ENCODE results near the gene INPP4B.
A peak's percentile ranks its signal among the peaks of the same experiment; 100 is the strongest.

Gene INPP4B

GRCh38 chr4:142350871-142351270 is 495.2 kb downstream of the INPP4B start:
- Histone ChIP-seq H3K14ac (ENCODE audit: low read length) (no peak overlapping the region), H3K23ac (ENCODE audit: low read length) (peak overlapping the region; percentile 33), H3K36me3 (ENCODE audit: control insufficient read depth in 1 of 2, insufficient read depth in 2 of 2, low read length in 2 of 2) (no peaks in the 10 kb centered on the region), H3K9ac (ENCODE audit: low read length) (peak overlapping the region; percentile 5), H3K4me1 (ENCODE audit: control insufficient read depth in 1 of 2, insufficient read depth in 2 of 2, low read length in 2 of 2) (no peaks in the 10 kb centered on the region), H3K79me2 (ENCODE audit: control insufficient read depth, insufficient read depth, low read length, poor library complexity) (no peaks in the 10 kb centered on the region), H2BK5ac (ENCODE audit: low read depth, low read length, poor library complexity) (no peak overlapping the region), H4K8ac (ENCODE audit: low read depth, low read length) (no peak overlapping the region), H3K18ac (ENCODE audit: low read length) (no peak overlapping the region), H3K9me3 (ENCODE audit: insufficient read depth, low read depth, low read length) (no peaks in the 10 kb centered on the region), H3K4ac (ENCODE audit: low read depth, low read length) (no peak overlapping the region), H3K4me2 (ENCODE audit: low read length) (no peak overlapping the region), H2BK12ac (ENCODE audit: low read length) (no peak overlapping the region), H2AFZ (ENCODE audit: insufficient read depth, low read length, poor library complexity) (no peak overlapping the region), H4K91ac (ENCODE audit: low read depth, low read length) (no peak overlapping the region), H2BK120ac (ENCODE audit: insufficient read depth, low read length, poor library complexity) (no peak overlapping the region), H3K27ac (ENCODE audit: low read depth, low read length) (no peak overlapping the region), H3K4me3 (ENCODE audit: low read depth, low read length) (no peak overlapping the region), H3K79me1 (ENCODE audit: low read length) (peaks cover 2% of the 10 kb centered on the region), H2AK5ac (ENCODE audit: low read length) (no peak overlapping the region), H3K27me3 (ENCODE audit: insufficient read depth, low read length) (no peaks in the 10 kb centered on the region), H4K12ac (ENCODE audit: low read depth, low read length) (no peak overlapping the region)
- no peak for DNase-seq

DNA sequence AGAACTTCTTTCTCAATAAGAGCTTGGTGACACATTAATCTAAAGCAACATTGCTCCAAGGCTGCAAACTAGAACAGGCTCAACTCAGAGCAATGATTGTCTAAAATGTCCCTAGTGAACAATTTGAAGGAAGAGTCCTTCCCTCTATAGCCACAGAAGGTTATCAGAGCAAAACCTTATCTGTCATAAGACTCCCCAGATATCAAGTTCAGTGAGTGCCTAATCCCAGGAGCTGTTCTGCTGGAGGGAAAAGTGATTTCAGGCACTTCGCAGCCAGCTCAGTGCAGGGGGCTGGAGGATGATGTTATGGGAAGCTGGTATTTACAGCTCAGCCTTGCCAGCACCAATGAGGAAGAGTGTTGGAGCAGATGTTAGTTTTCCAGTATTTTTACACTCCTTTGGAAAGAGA is 497.5 kb downstream of the INPP4B start:
- no peak overlapping the region for H3K18ac ChIP-seq (ENCODE audit: low read length)
- no peak overlapping the region for H2BK12ac ChIP-seq (ENCODE audit: low read length)
- no peak overlapping the region for H2AK5ac ChIP-seq (ENCODE audit: low read length)
- no peak overlapping the region for H3K9ac ChIP-seq (ENCODE audit: low read length)
- no peaks in the 10 kb centered on the region for H3K4me1 ChIP-seq (ENCODE audit: control insufficient read depth in 1 of 2, insufficient read depth in 2 of 2, low read length in 2 of 2)
- H3K4ac ChIP-seq (ENCODE audit: low read depth, low read length): no peak overlapping the region
- no peaks in the 10 kb centered on the region for H3K9me3 ChIP-seq (ENCODE audit: insufficient read depth, low read depth, low read length)
- no peak overlapping the region for H2BK5ac ChIP-seq (ENCODE audit: low read depth, low read length, poor library complexity)
- H3K4me3 ChIP-seq (ENCODE audit: low read depth, low read length): no peak overlapping the region
- H3K79me2 ChIP-seq (ENCODE audit: control insufficient read depth, insufficient read depth, low read length, poor library complexity): no peaks in the 10 kb centered on the region
- no peaks in the 10 kb centered on the region for H3K27me3 ChIP-seq (ENCODE audit: insufficient read depth, low read length)
- no CpG with 5 or more reads among the region's 1 CpG for WGBS (ENCODE audit: extremely low coverage, insufficient coverage, insufficient read length)
- no peak for DNase-seq
- H4K12ac ChIP-seq (ENCODE audit: low read depth, low read length): no peak overlapping the region
- no peak overlapping the region for H3K23ac ChIP-seq (ENCODE audit: low read length)
- H2AFZ ChIP-seq (ENCODE audit: insufficient read depth, low read length, poor library complexity): no peak overlapping the region
- H4K91ac ChIP-seq (ENCODE audit: low read depth, low read length): no peak overlapping the region
- H3K79me1 ChIP-seq (ENCODE audit: low read length): no peaks in the 10 kb centered on the region
- no peak overlapping the region for H4K8ac ChIP-seq (ENCODE audit: low read depth, low read length)
- no peak overlapping the region for H3K4me2 ChIP-seq (ENCODE audit: low read length)
- H3K27ac ChIP-seq (ENCODE audit: low read depth, low read length): no peak overlapping the region
- no peaks in the 10 kb centered on the region for H3K36me3 ChIP-seq (ENCODE audit: control insufficient read depth in 1 of 2, insufficient read depth in 2 of 2, low read length in 2 of 2)
- no peak overlapping the region for H3K14ac ChIP-seq (ENCODE audit: low read length)
- H2BK120ac ChIP-seq (ENCODE audit: insufficient read depth, low read length, poor library complexity): no peak overlapping the region

GRCh38 chr4:142347241-142347640 is 498.9 kb downstream of the INPP4B start:
- no peaks in the 10 kb centered on the region for H3K79me1 ChIP-seq (ENCODE audit: low read length)
- no peak overlapping the region for H3K4me3 ChIP-seq (ENCODE audit: low read depth, low read length)
- H3K4me1 ChIP-seq (ENCODE audit: control insufficient read depth in 1 of 2, insufficient read depth in 2 of 2, low read length in 2 of 2): no peaks in the 10 kb centered on the region
- H4K8ac ChIP-seq (ENCODE audit: low read depth, low read length): no peak overlapping the region
- H3K4ac ChIP-seq (ENCODE audit: low read depth, low read length): no peak overlapping the region
- H3K4me2 ChIP-seq (ENCODE audit: low read length): no peak overlapping the region
- H4K12ac ChIP-seq (ENCODE audit: low read depth, low read length): no peak overlapping the region
- no peak overlapping the region for H2BK120ac ChIP-seq (ENCODE audit: insufficient read depth, low read length, poor library complexity)
- no peaks in the 10 kb centered on the region for H3K36me3 ChIP-seq (ENCODE audit: control insufficient read depth in 1 of 2, insufficient read depth in 2 of 2, low read length in 2 of 2)
- no peaks in the 10 kb centered on the region for H3K79me2 ChIP-seq (ENCODE audit: control insufficient read depth, insufficient read depth, low read length, poor library complexity)
- H3K9ac ChIP-seq (ENCODE audit: low read length): no peak overlapping the region
- no peak overlapping the region for H3K27ac ChIP-seq (ENCODE audit: low read depth, low read length)
- no peak overlapping the region for H3K23ac ChIP-seq (ENCODE audit: low read length)
- no peak overlapping the region for H2AFZ ChIP-seq (ENCODE audit: insufficient read depth, low read length, poor library complexity)
- no peak overlapping the region for H4K91ac ChIP-seq (ENCODE audit: low read depth, low read length)
- no peak overlapping the region for H3K14ac ChIP-seq (ENCODE audit: low read length)
- H2BK12ac ChIP-seq (ENCODE audit: low read length): no peak overlapping the region
- DNase-seq: peak; percentile 54 to 79
- no peak overlapping the region for H2AK5ac ChIP-seq (ENCODE audit: low read length)
- no peaks in the 10 kb centered on the region for H3K9me3 ChIP-seq (ENCODE audit: insufficient read depth, low read depth, low read length)
- no peaks in the 10 kb centered on the region for H3K27me3 ChIP-seq (ENCODE audit: insufficient read depth, low read length)
- no peak overlapping the region for H2BK5ac ChIP-seq (ENCODE audit: low read depth, low read length, poor library complexity)
- no peak overlapping the region for H3K18ac ChIP-seq (ENCODE audit: low read length)

DNA sequence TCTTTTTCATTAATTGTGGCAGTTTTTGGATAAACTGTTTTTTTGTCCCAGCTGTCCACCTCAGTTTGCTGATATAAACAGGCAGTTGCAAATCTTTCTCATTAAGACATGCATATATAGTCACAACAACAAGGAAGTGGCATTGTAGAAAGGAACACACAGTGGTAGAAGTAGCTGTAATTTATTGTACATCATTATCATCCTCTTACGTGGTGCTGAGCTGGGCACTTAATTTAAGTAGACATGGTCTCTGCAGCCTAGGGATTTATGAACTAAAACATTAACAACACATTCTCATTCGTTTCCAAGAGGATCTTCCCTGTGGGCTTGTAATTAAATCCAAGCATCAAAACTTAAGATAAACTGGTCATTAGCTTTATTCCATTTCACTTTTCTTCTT is 500.2 kb downstream of the INPP4B start:
- Histone ChIP-seq H3K4me1 (ENCODE audit: control insufficient read depth in 1 of 2, insufficient read depth in 2 of 2, low read length in 2 of 2) (no peaks in the 10 kb centered on the region), H3K27me3 (ENCODE audit: insufficient read depth, low read length) (no peaks in the 10 kb centered on the region), H3K9me3 (ENCODE audit: insufficient read depth, low read depth, low read length) (no peaks in the 10 kb centered on the region), H4K91ac (ENCODE audit: low read depth, low read length) (no peak overlapping the region), H2AFZ (ENCODE audit: insufficient read depth, low read length, poor library complexity) (no peak overlapping the region), H3K18ac (ENCODE audit: low read length) (no peak overlapping the region), H3K14ac (ENCODE audit: low read length) (no peak overlapping the region), H3K36me3 (ENCODE audit: control insufficient read depth in 1 of 2, insufficient read depth in 2 of 2, low read length in 2 of 2) (no peaks in the 10 kb centered on the region), H3K27ac (ENCODE audit: low read depth, low read length) (no peak overlapping the region), H3K79me2 (ENCODE audit: control insufficient read depth, insufficient read depth, low read length, poor library complexity) (no peaks in the 10 kb centered on the region), H3K79me1 (ENCODE audit: low read length) (no peaks in the 10 kb centered on the region), H3K23ac (ENCODE audit: low read length) (no peak overlapping the region), H4K12ac (ENCODE audit: low read depth, low read length) (no peak overlapping the region), H3K9ac (ENCODE audit: low read length) (no peak overlapping the region), H2BK5ac (ENCODE audit: low read depth, low read length, poor library complexity) (no peak overlapping the region), H3K4me2 (ENCODE audit: low read length) (no peak overlapping the region), H2AK5ac (ENCODE audit: low read length) (no peak overlapping the region), H3K4ac (ENCODE audit: low read depth, low read length) (no peak overlapping the region), H3K4me3 (ENCODE audit: low read depth, low read length) (no peak overlapping the region), H2BK120ac (ENCODE audit: insufficient read depth, low read length, poor library complexity) (no peak overlapping the region), H2BK12ac (ENCODE audit: low read length) (no peak overlapping the region), H4K8ac (ENCODE audit: low read depth, low read length) (no peak overlapping the region)
- WGBS (ENCODE audit: extremely low coverage, insufficient coverage, insufficient read length): no CpG with 5 or more reads among the region's 2 CpGs
- no peak for DNase-seq

GRCh38 chr4:142341268-142341667 is 504.8 kb downstream of the INPP4B start:
- no peak overlapping the region for H3K23ac ChIP-seq (ENCODE audit: low read length)
- H3K79me1 ChIP-seq (ENCODE audit: low read length): no peaks in the 10 kb centered on the region
- H3K4me2 ChIP-seq (ENCODE audit: low read length): no peak overlapping the region
- no peak overlapping the region for H2BK12ac ChIP-seq (ENCODE audit: low read length)
- no peak overlapping the region for H3K18ac ChIP-seq (ENCODE audit: low read length)
- H2AFZ ChIP-seq (ENCODE audit: insufficient read depth, low read length, poor library complexity): no peak overlapping the region
- no peak for DNase-seq
- H4K91ac ChIP-seq (ENCODE audit: low read depth, low read length): no peak overlapping the region
- no peak overlapping the region for H3K4me3 ChIP-seq (ENCODE audit: low read depth, low read length)
- H4K8ac ChIP-seq (ENCODE audit: low read depth, low read length): no peak overlapping the region
- no CpG with 5 or more reads among the region's 4 CpGs for WGBS (ENCODE audit: extremely low coverage, insufficient coverage, insufficient read length)
- H3K36me3 ChIP-seq (ENCODE audit: control insufficient read depth in 1 of 2, insufficient read depth in 2 of 2, low read length in 2 of 2): no peaks in the 10 kb centered on the region
- H3K9me3 ChIP-seq (ENCODE audit: insufficient read depth, low read depth, low read length): peaks cover 5% of the 10 kb centered on the region
- H4K12ac ChIP-seq (ENCODE audit: low read depth, low read length): no peak overlapping the region
- H3K14ac ChIP-seq (ENCODE audit: low read length): no peak overlapping the region
- no peaks in the 10 kb centered on the region for H3K27me3 ChIP-seq (ENCODE audit: insufficient read depth, low read length)
- no peaks in the 10 kb centered on the region for H3K79me2 ChIP-seq (ENCODE audit: control insufficient read depth, insufficient read depth, low read length, poor library complexity)
- no peak overlapping the region for H2BK5ac ChIP-seq (ENCODE audit: low read depth, low read length, poor library complexity)
- H2AK5ac ChIP-seq (ENCODE audit: low read length): no peak overlapping the region
- H2BK120ac ChIP-seq (ENCODE audit: insufficient read depth, low read length, poor library complexity): no peak overlapping the region
- H3K4me1 ChIP-seq (ENCODE audit: control insufficient read depth in 1 of 2, insufficient read depth in 2 of 2, low read length in 2 of 2): no peaks in the 10 kb centered on the region
- H3K9ac ChIP-seq (ENCODE audit: low read length): no peak overlapping the region
- no peak overlapping the region for H3K27ac ChIP-seq (ENCODE audit: low read depth, low read length)
- no peak overlapping the region for H3K4ac ChIP-seq (ENCODE audit: low read depth, low read length)
